ENCODE data around the gene PRRT1.

Gene PRRT1

DNA sequence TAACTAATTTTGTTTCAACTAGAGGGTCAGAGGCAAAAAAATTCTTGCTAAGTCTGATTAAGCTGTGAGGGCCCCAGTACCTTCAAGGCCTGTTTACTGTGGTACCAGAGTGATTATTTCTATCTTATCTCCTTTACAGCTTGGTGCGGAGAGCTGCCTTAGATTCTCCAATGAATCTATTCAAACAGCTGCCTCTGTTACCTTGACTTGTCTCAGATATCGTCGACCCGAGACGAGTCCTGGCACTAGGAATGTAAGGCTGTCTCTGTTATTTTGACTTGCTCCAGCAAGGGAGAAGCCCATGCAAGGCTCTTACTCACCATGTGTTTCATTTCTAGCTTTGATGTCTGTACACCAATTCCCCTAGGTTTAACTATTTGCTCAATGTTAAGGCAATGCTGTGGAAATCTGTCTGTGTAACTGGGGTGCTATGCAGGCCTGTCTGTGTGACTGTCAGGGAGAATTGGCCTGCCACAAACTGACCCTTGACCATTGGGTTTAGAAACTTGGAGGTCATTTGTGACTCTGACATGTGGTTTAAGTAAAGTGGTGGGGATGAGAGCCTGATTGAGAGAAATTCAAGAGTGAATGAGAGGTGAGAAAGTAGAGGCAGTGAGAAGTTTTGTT is 11.2 kb downstream of the PRRT1 start:
- no peak overlapping the region for H3K4me3 ChIP-seq (ENCODE audit: low read length)
- TF ChIP-seq, protein P1, sequence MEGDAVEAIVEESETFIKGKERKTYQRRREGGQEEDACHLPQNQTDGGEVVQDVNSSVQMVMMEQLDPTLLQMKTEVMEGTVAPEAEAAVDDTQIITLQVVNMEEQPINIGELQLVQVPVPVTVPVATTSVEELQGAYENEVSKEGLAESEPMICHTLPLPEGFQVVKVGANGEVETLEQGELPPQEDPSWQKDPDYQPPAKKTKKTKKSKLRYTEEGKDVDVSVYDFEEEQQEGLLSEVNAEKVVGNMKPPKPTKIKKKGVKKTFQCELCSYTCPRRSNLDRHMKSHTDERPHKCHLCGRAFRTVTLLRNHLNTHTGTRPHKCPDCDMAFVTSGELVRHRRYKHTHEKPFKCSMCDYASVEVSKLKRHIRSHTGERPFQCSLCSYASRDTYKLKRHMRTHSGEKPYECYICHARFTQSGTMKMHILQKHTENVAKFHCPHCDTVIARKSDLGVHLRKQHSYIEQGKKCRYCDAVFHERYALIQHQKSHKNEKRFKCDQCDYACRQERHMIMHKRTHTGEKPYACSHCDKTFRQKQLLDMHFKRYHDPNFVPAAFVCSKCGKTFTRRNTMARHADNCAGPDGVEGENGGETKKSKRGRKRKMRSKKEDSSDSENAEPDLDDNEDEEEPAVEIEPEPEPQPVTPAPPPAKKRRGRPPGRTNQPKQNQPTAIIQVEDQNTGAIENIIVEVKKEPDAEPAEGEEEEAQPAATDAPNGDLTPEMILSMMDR (conservative IDR thresholded peaks at IDR 0.05; ENCODE audit: low read length): no peak
- DNase-seq (ENCODE audit: low read depth): no peak

DNA sequence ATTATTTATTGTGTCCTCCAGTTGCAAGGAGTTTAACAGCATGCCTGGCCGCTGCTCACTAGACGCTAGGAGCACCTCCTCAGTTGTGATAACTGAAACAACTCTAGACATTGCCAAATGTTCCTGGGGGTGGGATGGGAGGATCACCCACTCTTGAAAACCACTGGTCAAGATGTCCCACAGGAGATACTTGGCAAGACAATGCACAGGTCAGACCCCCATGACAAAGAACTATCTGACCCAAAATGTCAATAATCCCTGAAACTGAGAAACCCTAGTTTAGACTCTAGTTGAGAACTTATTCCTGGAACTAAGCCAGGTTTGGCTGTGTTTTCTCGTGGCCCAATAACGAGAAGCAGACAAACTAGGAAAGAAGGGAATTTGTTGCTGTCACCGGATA is 12.1 kb downstream of the PRRT1 start:
- no peak overlapping the region for H3K4me3 ChIP-seq (ENCODE audit: low read length)
- no peak for DNase-seq (ENCODE audit: low read depth)
- TF ChIP-seq, protein P1 (conservative IDR thresholded peaks at IDR 0.05; ENCODE audit: low read length): no peak

DNA sequence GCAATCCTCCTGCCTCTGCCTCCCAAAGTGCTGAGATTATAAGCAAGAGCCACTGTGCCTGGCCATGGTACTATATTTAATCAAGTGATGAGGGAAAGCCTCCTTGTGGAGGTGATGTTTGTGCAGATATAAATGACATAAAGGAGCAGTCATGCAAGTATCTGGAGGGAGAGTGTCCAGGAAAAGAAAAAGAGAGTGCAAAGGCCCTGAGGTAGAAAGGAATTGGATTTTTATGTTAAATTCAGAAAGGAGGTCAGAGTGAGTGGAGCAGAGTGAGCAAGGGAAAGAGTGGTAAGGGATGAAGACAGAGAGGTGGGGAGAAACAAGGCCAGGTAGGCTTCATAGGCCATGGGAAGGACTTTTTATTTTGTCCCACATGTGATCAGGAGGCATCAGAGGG is 14.3 kb downstream of the PRRT1 start:
- TF ChIP-seq, protein P1 (conservative IDR thresholded peaks at IDR 0.05; ENCODE audit: low read length): no peak
- no peak overlapping the region for H3K4me3 ChIP-seq (ENCODE audit: low read length)
- DNase-seq (ENCODE audit: low read depth): no peak

DNA sequence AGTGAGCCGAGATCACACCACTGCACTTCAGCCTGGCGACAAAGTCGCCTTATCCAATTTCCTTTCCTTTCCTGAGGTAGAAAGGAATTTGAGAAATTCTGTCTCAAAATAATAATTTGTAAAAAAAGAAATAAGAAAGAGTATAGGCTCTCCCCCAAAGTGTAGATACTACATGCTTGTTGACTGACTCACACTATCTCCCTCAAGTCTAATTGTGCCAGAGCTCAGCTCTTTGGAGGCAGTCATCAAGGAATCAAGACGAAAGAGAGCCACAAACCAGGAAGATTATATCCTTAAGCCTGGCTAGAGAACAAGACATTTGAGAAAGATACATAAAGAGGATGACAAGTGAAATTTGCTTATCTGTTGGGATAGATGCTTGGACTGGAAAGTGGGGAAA is 18.0 kb downstream of the PRRT1 start:
- TF ChIP-seq, protein P1 (conservative IDR thresholded peaks at IDR 0.05; ENCODE audit: low read length): no peak
- no peak overlapping the region for H3K4me3 ChIP-seq (ENCODE audit: low read length)
- peak; percentile 65 for DNase-seq (ENCODE audit: low read depth)

- H3K4me3 ChIP-seq (ENCODE audit: low read length): no peak overlapping the region
- no peak for DNase-seq (ENCODE audit: low read depth)
- TF ChIP-seq, protein P1 (conservative IDR thresholded peaks at IDR 0.05; ENCODE audit: low read length): no peak
Observed at GRCh38 chr6:32132110-32132509, 19.6 kb downstream of the PRRT1 start.

GRCh38 chr6:32131439-32131948 is 20.2 kb downstream of the PRRT1 start:
- DNase-seq (ENCODE audit: low read depth): no peak
- TF ChIP-seq, protein P1 (conservative IDR thresholded peaks at IDR 0.05; ENCODE audit: low read length): no peak

GRCh38 chr6:32129297-32130088 is 22.2 kb downstream of the PRRT1 start:
- TF ChIP-seq, protein P1 (conservative IDR thresholded peaks at IDR 0.05; ENCODE audit: low read length): no peak
- no peak for DNase-seq (ENCODE audit: low read depth)
- peak overlapping the region; percentile 80 for H3K4me3 ChIP-seq (ENCODE audit: low read length)

More at GRCh38 chr6:32131439-32131948, 20.2 kb downstream of the PRRT1 start:
- no peak overlapping the region for H3K4me3 ChIP-seq (ENCODE audit: low read length)

Data from AG10803 (cell line).